SK-N-SH treated with all-trans-retinoic acid at 6 μM for 48 hours (cell line): ENCODE data around the gene NPTXR.

Source experiments
- ATAC-seq: fragments of 200-7000 bp; cut with Tn5 transposase; 3 replicates; pipeline ENCODE4 v1.9.1; 2020; ENCODE audit warnings: mild to moderate bottlenecking, moderate library complexity
- ARNTL ChIP-seq: fragments of 450-650 bp; formaldehyde crosslinking; IDR thresholded peaks from 2 replicates; pipeline ENCODE4 v1.5.0; 2020; ENCODE audit warnings: low read depth, mild to moderate bottlenecking, moderate library complexity, borderline replicate concordance
- CSDC2 ChIP-seq: fragments of 250-450 bp; sonication (Bioruptor Pico); IDR thresholded peaks from 2 replicates; pipeline ENCODE4 v1.5.0; 2020; ENCODE audit warnings: mild to moderate bottlenecking, moderate library complexity
- ESRRG ChIP-seq: fragments of 250-450 bp; sonication (Bioruptor Pico); IDR thresholded peaks from 2 replicates; pipeline ENCODE4 v1.6.1; 2021; ENCODE audit warnings: mild to moderate bottlenecking
- GLIS3 ChIP-seq: fragments of 250-450 bp; sonication (Bioruptor Pico); IDR thresholded peaks from 2 replicates; pipeline ENCODE4 v1.5.0; 2020; ENCODE audit warnings: mild to moderate bottlenecking, moderate library complexity
- ISL1 ChIP-seq: fragments of 250-450 bp; sonication (Bioruptor Pico); IDR thresholded peaks from 2 replicates; pipeline ENCODE4 v2.1.2; 2022; ENCODE audit warnings: mild to moderate bottlenecking, moderate library complexity
- OSR1 ChIP-seq: fragments of 250-450 bp; sonication (Bioruptor Pico); IDR thresholded peaks from 2 replicates; pipeline ENCODE4 v1.8.0; 2022; ENCODE audit warnings: moderate library complexity, mild to moderate bottlenecking, inconsistent platforms
- PPARA ChIP-seq: fragments of 250-450 bp; sonication (Bioruptor Pico); IDR thresholded peaks from 2 replicates; pipeline ENCODE4 v1.5.0; 2020; ENCODE audit warnings: mild to moderate bottlenecking, borderline replicate concordance
- RARB ChIP-seq: fragments of 250-450 bp; sonication (Bioruptor Pico); IDR thresholded peaks from 2 replicates; pipeline ENCODE4 v1.8.0; 2021; ENCODE audit warnings: mild to moderate bottlenecking, moderate library complexity
- SNAI2 ChIP-seq: fragments of 250-450 bp; sonication (Bioruptor Pico); IDR thresholded peaks from 2 replicates; pipeline ENCODE4 v1.5.0; 2020; ENCODE audit warnings: mild to moderate bottlenecking, moderate library complexity
- TCF4 ChIP-seq: fragments of 250-450 bp; sonication (Bioruptor Pico); IDR thresholded peaks from 2 replicates; pipeline ENCODE4 v1.8.0; 2021; ENCODE audit warnings: mild to moderate bottlenecking, moderate library complexity, borderline replicate concordance
- TOX ChIP-seq: fragments of 250-450 bp; sonication (Bioruptor Pico); IDR thresholded peaks from 2 replicates; pipeline ENCODE4 v1.8.0; 2021; ENCODE audit warnings: mild to moderate bottlenecking, moderate library complexity, borderline replicate concordance
- ZFP3 ChIP-seq: fragments of 250-450 bp; sonication (Bioruptor Pico); IDR thresholded peaks from 2 replicates; pipeline ENCODE4 v1.5.0; 2020; ENCODE audit warnings: mild to moderate bottlenecking, moderate library complexity
- ZFP30 ChIP-seq: fragments of 450-650 bp; formaldehyde crosslinking; IDR thresholded peaks from 2 replicates; pipeline ENCODE4 v1.5.0; 2022; ENCODE audit warnings: mild to moderate bottlenecking, moderate library complexity
- ZNF565 ChIP-seq: fragments of 450-650 bp; formaldehyde crosslinking; conservative IDR thresholded peaks from 2 replicates; pipeline ENCODE4 v1.5.0; 2020; ENCODE audit warnings: low read depth, mild to moderate bottlenecking, moderate library complexity
- ZNF70 ChIP-seq: fragments of 450-650 bp; formaldehyde crosslinking; IDR thresholded peaks from 2 replicates; pipeline ENCODE4 v1.5.0; 2020; ENCODE audit warnings: mild to moderate bottlenecking, moderate library complexity
- ZNF8 ChIP-seq: fragments of 450-650 bp; formaldehyde crosslinking; IDR thresholded peaks from 2 replicates; pipeline ENCODE4 v1.5.0; 2020; ENCODE audit warnings: mild to moderate bottlenecking, moderate library complexity
- TF ChIP-seq, protein P1 (sequence below): fragments of 250-450 bp; sonication (Bioruptor Pico); IDR thresholded peaks from 2 replicates; pipeline ENCODE4 v1.5.1; 2021; ENCODE audit warnings: mild to moderate bottlenecking, moderate library complexity
- TF ChIP-seq, protein P2 (sequence below): fragments of 250-450 bp; sonication (Bioruptor Pico); IDR thresholded peaks from 2 replicates; pipeline ENCODE4 v1.5.1; 2020; ENCODE audit warnings: low read depth, mild to moderate bottlenecking, moderate library complexity
- TF ChIP-seq, protein P3 (sequence below): fragments of 250-450 bp; sonication (Bioruptor Pico); IDR thresholded peaks from 2 replicates; pipeline ENCODE4 v1.8.0; 2020; ENCODE audit warnings: mild to moderate bottlenecking, moderate library complexity, borderline replicate concordance
- TF ChIP-seq, protein P4 (sequence below): fragments of 250-450 bp; sonication (Bioruptor Pico); IDR thresholded peaks from 2 replicates; pipeline ENCODE4 v1.8.0; 2021; ENCODE audit warnings: low read depth, mild to moderate bottlenecking, moderate library complexity, borderline replicate concordance
- TF ChIP-seq, protein P5 (sequence below): fragments of 250-450 bp; sonication (Bioruptor Pico); IDR thresholded peaks from 2 replicates; pipeline ENCODE4 v1.5.0; 2020; ENCODE audit warnings: mild to moderate bottlenecking, moderate library complexity

The NPTXR gene

DNA sequence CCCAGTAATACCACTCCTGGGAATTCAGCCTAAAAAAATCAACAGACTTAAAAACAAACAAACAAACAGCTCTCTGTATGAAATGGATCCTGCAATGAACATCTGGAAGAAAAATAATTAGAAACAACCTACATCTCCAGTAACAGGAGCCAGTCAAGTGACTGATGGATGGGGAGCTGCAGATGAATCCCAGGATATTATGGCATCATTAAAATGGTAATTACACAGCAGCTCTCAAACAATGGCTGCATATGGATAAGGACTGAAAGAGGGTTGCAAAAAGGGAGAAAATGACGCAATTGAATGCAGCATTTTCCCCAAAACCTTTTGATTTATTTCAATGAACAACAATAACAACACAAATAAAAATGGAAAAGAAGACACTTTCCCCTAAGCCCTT is 4.1 kb downstream of the NPTXR start:
- no peak for ATAC-seq

DNA sequence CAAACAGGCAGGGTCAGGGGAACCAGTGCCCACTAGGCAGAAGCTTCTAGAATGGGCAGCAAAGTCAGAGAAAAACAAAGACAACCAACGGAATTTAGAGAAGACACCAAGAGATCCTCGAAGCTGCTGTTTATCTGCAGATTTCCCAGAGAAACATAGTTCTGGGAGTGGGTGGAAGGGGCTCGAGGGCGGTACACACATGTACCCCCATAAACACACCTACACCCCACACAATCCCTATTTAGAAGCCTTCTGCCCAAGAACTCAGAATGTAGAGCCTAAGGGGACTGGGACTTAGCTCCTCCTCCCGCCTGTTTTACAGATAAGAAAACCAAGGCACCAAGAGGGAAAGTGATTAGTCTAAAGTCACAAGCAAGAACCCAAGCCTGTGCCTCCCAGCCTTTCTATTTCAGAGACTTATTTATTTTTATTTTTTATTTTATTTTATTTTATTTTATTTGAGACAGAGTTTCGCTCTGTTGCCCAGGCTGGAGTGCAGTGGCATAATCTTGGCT is 6.4 kb downstream of the NPTXR start:
- no peak for ATAC-seq
- TF ChIP-seq OSR1 (CRISPR knock-in tag) = no peak

More for the DNA sequence above, 4.1 kb downstream of the NPTXR start:
- TF ChIP-seq GLIS3 (CRISPR knock-in tag) (no peak), ZFP3 (CRISPR knock-in tag) (no peak), RARB (CRISPR knock-in tag) (no peak), OSR1 (CRISPR knock-in tag) (no peak), ZNF70 (CRISPR knock-in tag) (no peak), TOX (no peak), ISL1 (CRISPR knock-in tag) (no peak), ESRRG (no peak), ZNF565 (CRISPR knock-in tag) (no peak), PPARA (no peak), ZFP30 (CRISPR knock-in tag) (no peak), ARNTL (CRISPR knock-in tag) (no peak), ZNF8 (CRISPR knock-in tag) (no peak)

DNA sequence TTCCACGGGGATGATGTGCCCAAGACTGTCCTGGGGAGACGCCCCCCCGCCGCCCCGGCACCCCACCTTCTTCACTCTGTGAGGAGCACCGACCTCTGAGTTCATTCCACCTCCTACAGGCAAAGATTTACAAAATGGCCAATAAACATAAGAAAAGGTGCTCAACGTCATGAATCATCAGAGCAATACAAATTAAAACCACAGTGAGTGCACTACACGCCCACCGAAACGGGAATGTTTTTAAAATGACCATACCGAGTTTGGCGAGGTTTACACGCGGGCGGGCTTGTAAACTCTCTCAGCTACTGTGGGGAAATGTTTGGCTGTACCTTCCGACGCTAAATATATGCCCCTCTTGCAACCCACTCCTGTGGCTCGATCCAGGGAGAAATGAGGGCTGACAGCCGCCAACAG is 7.9 kb downstream of the NPTXR start:
- TF ChIP-seq ZNF565 (CRISPR knock-in tag) = no peak
- TF ChIP-seq RARB (CRISPR knock-in tag) = no peak
- no peak for TF ChIP-seq ISL1 (CRISPR knock-in tag)
- TF ChIP-seq CSDC2 (CRISPR knock-in tag) = no peak
- TF ChIP-seq SNAI2 (CRISPR knock-in tag) = no peak
- TF ChIP-seq, all 23 proteins: peak for 0
- no peak for ATAC-seq

DNA sequence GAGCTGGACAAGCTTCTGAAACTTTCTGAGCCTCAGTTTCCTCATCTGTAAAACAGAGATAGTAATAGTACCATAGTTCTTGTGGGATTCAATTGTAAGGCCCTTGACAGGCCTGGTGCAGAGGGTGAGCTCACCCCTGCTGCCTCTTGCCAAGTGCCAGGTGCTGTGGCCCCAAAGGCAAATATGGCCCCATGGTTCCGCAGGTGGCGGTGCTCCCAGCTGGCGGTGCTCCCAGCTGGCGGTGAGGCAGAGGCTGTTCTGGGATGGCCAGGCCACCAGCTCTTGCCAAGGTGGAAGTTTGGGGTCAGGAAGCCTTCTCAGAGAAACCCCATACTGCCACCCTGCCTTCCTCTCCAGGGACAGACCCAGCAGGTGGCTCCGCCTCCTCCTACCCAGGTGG is 8.8 kb downstream of the NPTXR start:
- ATAC-seq = no peak
- no peak for TF ChIP-seq ZNF8 (CRISPR knock-in tag)
- TF ChIP-seq ZNF565 (CRISPR knock-in tag) = no peak
- TF ChIP-seq, protein P1, sequence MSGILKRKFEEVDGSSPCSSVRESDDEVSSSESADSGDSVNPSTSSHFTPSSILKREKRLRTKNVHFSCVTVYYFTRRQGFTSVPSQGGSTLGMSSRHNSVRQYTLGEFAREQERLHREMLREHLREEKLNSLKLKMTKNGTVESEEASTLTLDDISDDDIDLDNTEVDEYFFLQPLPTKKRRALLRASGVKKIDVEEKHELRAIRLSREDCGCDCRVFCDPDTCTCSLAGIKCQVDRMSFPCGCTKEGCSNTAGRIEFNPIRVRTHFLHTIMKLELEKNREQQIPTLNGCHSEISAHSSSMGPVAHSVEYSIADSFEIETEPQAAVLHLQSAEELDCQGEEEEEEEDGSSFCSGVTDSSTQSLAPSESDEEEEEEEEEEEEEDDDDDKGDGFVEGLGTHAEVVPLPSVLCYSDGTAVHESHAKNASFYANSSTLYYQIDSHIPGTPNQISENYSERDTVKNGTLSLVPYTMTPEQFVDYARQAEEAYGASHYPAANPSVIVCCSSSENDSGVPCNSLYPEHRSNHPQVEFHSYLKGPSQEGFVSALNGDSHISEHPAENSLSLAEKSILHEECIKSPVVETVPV (CRISPR knock-in tag) = no peak
- no peak for TF ChIP-seq ARNTL (CRISPR knock-in tag)
- TF ChIP-seq TOX = no peak
- TF ChIP-seq ZFP30 (CRISPR knock-in tag) = no peak
- TF ChIP-seq, protein P2, sequence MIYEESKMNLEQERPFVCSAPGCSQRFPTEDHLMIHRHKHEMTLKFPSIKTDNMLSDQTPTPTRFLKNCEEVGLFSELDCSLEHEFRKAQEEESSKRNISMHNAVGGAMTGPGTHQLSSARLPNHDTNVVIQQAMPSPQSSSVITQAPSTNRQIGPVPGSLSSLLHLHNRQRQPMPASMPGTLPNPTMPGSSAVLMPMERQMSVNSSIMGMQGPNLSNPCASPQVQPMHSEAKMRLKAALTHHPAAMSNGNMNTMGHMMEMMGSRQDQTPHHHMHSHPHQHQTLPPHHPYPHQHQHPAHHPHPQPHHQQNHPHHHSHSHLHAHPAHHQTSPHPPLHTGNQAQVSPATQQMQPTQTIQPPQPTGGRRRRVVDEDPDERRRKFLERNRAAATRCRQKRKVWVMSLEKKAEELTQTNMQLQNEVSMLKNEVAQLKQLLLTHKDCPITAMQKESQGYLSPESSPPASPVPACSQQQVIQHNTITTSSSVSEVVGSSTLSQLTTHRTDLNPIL (CRISPR knock-in tag) = no peak
- TF ChIP-seq, protein P3, sequence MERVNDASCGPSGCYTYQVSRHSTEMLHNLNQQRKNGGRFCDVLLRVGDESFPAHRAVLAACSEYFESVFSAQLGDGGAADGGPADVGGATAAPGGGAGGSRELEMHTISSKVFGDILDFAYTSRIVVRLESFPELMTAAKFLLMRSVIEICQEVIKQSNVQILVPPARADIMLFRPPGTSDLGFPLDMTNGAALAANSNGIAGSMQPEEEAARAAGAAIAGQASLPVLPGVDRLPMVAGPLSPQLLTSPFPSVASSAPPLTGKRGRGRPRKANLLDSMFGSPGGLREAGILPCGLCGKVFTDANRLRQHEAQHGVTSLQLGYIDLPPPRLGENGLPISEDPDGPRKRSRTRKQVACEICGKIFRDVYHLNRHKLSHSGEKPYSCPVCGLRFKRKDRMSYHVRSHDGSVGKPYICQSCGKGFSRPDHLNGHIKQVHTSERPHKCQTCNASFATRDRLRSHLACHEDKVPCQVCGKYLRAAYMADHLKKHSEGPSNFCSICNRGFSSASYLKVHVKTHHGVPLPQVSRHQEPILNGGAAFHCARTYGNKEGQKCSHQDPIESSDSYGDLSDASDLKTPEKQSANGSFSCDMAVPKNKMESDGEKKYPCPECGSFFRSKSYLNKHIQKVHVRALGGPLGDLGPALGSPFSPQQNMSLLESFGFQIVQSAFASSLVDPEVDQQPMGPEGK = no peak
- no peak for TF ChIP-seq ESRRG
- TF ChIP-seq PPARA = no peak
- TF ChIP-seq, protein P4, sequence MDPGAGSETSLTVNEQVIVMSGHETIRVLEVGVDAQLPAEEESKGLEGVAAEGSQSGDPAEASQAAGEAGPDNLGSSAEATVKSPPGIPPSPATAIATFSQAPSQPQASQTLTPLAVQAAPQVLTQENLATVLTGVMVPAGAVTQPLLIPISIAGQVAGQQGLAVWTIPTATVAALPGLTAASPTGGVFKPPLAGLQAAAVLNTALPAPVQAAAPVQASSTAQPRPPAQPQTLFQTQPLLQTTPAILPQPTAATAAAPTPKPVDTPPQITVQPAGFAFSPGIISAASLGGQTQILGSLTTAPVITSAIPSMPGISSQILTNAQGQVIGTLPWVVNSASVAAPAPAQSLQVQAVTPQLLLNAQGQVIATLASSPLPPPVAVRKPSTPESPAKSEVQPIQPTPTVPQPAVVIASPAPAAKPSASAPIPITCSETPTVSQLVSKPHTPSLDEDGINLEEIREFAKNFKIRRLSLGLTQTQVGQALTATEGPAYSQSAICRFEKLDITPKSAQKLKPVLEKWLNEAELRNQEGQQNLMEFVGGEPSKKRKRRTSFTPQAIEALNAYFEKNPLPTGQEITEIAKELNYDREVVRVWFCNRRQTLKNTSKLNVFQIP (CRISPR knock-in tag) = no peak
- no peak for TF ChIP-seq CSDC2 (CRISPR knock-in tag)
- TF ChIP-seq ISL1 (CRISPR knock-in tag) = no peak
- TF ChIP-seq TCF4 (CRISPR knock-in tag) = no peak
- no peak for TF ChIP-seq RARB (CRISPR knock-in tag)
- no peak for TF ChIP-seq GLIS3 (CRISPR knock-in tag)
- TF ChIP-seq, protein P5, sequence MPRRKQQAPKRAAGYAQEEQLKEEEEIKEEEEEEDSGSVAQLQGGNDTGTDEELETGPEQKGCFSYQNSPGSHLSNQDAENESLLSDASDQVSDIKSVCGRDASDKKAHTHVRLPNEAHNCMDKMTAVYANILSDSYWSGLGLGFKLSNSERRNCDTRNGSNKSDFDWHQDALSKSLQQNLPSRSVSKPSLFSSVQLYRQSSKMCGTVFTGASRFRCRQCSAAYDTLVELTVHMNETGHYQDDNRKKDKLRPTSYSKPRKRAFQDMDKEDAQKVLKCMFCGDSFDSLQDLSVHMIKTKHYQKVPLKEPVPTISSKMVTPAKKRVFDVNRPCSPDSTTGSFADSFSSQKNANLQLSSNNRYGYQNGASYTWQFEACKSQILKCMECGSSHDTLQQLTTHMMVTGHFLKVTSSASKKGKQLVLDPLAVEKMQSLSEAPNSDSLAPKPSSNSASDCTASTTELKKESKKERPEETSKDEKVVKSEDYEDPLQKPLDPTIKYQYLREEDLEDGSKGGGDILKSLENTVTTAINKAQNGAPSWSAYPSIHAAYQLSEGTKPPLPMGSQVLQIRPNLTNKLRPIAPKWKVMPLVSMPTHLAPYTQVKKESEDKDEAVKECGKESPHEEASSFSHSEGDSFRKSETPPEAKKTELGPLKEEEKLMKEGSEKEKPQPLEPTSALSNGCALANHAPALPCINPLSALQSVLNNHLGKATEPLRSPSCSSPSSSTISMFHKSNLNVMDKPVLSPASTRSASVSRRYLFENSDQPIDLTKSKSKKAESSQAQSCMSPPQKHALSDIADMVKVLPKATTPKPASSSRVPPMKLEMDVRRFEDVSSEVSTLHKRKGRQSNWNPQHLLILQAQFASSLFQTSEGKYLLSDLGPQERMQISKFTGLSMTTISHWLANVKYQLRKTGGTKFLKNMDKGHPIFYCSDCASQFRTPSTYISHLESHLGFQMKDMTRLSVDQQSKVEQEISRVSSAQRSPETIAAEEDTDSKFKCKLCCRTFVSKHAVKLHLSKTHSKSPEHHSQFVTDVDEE = no peak
